Measurements from ENCODE around the gene GSK3B. TPM values are rescaled to one million over a fixed set of nuclear protein-coding genes. Genes with fewer than 3 reads are reported as not detected.
"Not testable (repeated sequence)": the region's sequence is repeated elsewhere in the genome, so short reads cannot be mapped to it uniquely, and the experiment has no call there.

The GSK3B gene
- polyA plus RNA-seq, 3 donors, result 16.2 to 20.6 (median 20.5) TPM

- Mint-ChIP-seq H3K4me1 (peaks cover 14% of the 10 kb centered on the region), H3K27me3 (ENCODE audit: low read depth in 3 of 3) (no peaks in the 10 kb centered on the region), H3K4me3 (no peak overlapping the region), H3K36me3 (peaks cover 40 to 45% of the 10 kb centered on the region in 2 donors), H3K9me3 (peaks cover 9 to 18% (median 13%) of the 10 kb centered on the region in 7 donors), H3K27ac (no peak overlapping the region)
- no peak overlapping the region for H3K9ac ChIP-seq (ENCODE audit: insufficient read depth, low read length, poor library complexity, severe bottlenecking)
- DNase-seq, result peak; percentile 29 to 52 (median 31)
- H3K4me3 ChIP-seq (replicated peaks in 1 of 3; ENCODE audit: low read depth in 2 of 3, low read length in 3 of 3), result no peak overlapping the region
- peaks cover 6% of the 10 kb centered on the region for H4K20me1 ChIP-seq (ENCODE audit: insufficient read depth, low read length)
- peaks cover 6 to 19% of the 10 kb centered on the region in 2 donors for H3K9me3 ChIP-seq (replicated peaks in 1 of 2; ENCODE audit: control insufficient read depth in 1 of 2, insufficient read depth in 1 of 2, low read length in 2 of 2)
- TF ChIP-seq CTCF (IDR thresholded peaks at IDR 0.05), result peak; percentile 84
- no peak overlapping the region for H2AFZ ChIP-seq (ENCODE audit: insufficient read depth, low read depth, low read length, poor library complexity, severe bottlenecking)
- WGBS (ENCODE audit: insufficient coverage), result 54% methylated on average over 6 of the region's 10 CpGs
- no peak overlapping the region for H3K27ac ChIP-seq (ENCODE audit: low read depth in 1 of 2, low read length in 2 of 2)
- no peak overlapping the region for H3K4me2 ChIP-seq (replicated peaks; ENCODE audit: extremely low read depth, low read length, poor library complexity, severe bottlenecking)
- peaks cover 10 to 46% of the 10 kb centered on the region in 2 donors for H3K36me3 ChIP-seq (replicated peaks in 1 of 2; ENCODE audit: control insufficient read depth in 1 of 2, insufficient read depth in 2 of 2, low read length in 2 of 2)
- no peaks in the 10 kb centered on the region for H3K4me1 ChIP-seq (ENCODE audit: control insufficient read depth in 1 of 2, insufficient read depth in 2 of 2, low read length in 2 of 2)
- intact Hi-C loops (cut with micrococcal nuclease), result loop anchor here in 1 of 2 donors (5.0 kb wide), 2 partner anchors 525 to 665 kb away; no protein-coding TSS in a partner anchor
- H3K79me2 ChIP-seq (ENCODE audit: insufficient read depth, low read length), result no peaks in the 10 kb centered on the region
- no peaks in the 10 kb centered on the region for H3K27me3 ChIP-seq (ENCODE audit: control insufficient read depth in 2 of 2, insufficient read depth in 2 of 2, low read length in 2 of 2)
These were observed 202.1 kb downstream of the GSK3B start for GRCh38 chr3:119891944-119892721.

DNA sequence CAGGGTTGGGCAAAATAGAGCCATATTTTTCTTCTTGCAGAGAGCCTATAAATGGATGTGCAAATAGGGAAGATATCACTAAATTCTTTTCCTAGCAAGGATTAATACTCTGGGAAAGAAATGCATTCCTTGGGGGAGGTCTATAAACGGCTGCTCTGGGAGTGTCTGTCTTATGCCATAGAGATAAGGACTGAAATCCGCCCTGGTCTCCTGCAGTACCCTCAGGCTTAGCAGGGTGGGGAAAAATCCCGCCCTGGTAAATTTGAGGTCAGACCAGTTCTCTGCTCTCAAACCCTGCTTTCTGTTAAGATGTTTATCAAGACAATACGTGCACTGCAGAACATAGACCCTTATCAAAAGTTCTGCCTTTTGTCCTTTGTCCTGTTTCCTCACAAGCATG, 205.6 kb downstream of the GSK3B start:
- H3K4me1 ChIP-seq (ENCODE audit: control insufficient read depth in 1 of 2, insufficient read depth in 2 of 2, low read length in 2 of 2); H3K79me2 ChIP-seq (ENCODE audit: insufficient read depth, low read length); H3K27me3 ChIP-seq (ENCODE audit: control insufficient read depth in 2 of 2, insufficient read depth in 2 of 2, low read length in 2 of 2); H3K4me2 ChIP-seq (replicated peaks; ENCODE audit: extremely low read depth, low read length, poor library complexity, severe bottlenecking); H3K4me3 Mint-ChIP-seq; DNase-seq; H2AFZ ChIP-seq (ENCODE audit: insufficient read depth, low read depth, low read length, poor library complexity, severe bottlenecking); H3K9ac ChIP-seq (ENCODE audit: insufficient read depth, low read length, poor library complexity, severe bottlenecking); H3K27ac ChIP-seq (ENCODE audit: low read depth in 1 of 2, low read length in 2 of 2); H3K27ac Mint-ChIP-seq; H3K4me1 Mint-ChIP-seq; intact Hi-C loops (cut with micrococcal nuclease); H3K4me3 ChIP-seq (replicated peaks in 1 of 3; ENCODE audit: low read depth in 2 of 3, low read length in 3 of 3); H3K27me3 Mint-ChIP-seq (ENCODE audit: low read depth in 3 of 3): not testable (repeated sequence)
- Mint-ChIP-seq H3K36me3 (peaks cover 43 to 51% of the 10 kb centered on the region in 2 donors), H3K9me3 (peaks cover 9 to 18% (median 13%) of the 10 kb centered on the region in 7 donors)
- H3K9me3 ChIP-seq (replicated peaks in 1 of 2; ENCODE audit: control insufficient read depth in 1 of 2, insufficient read depth in 1 of 2, low read length in 2 of 2), result peaks cover 6 to 19% of the 10 kb centered on the region in 2 donors
- H3K36me3 ChIP-seq (replicated peaks in 1 of 2; ENCODE audit: control insufficient read depth in 1 of 2, insufficient read depth in 2 of 2, low read length in 2 of 2), result peaks cover 13 to 47% of the 10 kb centered on the region in 2 donors
- WGBS (ENCODE audit: insufficient coverage), result 100% methylated on average over 4 of the region's 4 CpGs
- peaks cover 16% of the 10 kb centered on the region for H4K20me1 ChIP-seq (ENCODE audit: insufficient read depth, low read length)

All from CD14-positive monocyte (primary cell).